ENCODE measurements around the gene GP1BA.

The GP1BA gene

DNA sequence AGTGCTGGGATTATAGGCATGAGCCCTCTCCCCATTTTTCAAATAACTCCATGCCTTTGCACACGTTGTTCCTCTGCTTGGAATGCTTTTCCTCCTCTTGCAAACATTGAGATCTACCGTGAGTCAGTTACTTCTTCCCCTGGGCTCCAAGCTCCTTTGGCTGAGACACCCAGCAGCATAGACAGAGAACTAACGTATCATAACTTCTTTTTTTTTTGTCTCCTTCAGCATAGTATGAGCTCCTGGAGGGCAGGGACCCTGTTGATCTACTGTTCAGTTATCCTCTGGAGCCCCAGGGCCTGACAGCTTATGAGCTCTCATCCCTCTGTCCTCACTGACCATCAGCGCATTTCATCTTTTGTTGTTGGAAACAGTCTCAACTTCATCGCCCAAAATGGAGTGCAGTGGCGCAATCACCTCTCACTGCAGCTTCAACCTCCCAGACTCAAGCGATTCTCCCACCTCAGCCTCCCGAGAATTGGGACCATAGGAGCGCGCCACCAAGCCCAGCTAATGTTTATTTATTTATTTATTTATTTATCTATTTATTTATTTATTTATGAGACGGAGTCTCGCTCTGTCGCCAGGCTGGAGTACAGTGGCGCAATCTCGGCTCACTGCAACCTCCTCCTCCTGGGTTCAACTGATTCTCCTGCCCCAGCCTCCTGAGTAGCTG lies 33.4 kb downstream of the GP1BA start:
- Histone ChIP-seq H3K9ac (ENCODE audit: low read depth, low read length) (no peak overlapping the region), H3K36me3 (ENCODE audit: control insufficient read depth, insufficient read depth, low read length) (peaks cover 8% of the 10 kb centered on the region), H3K27me3 (ENCODE audit: control insufficient read depth, insufficient read depth, low read length) (no peaks in the 10 kb centered on the region), H3K9me3 (ENCODE audit: control insufficient read depth, insufficient read depth, low read length) (no peaks in the 10 kb centered on the region), H3K4me1 (ENCODE audit: control insufficient read depth, insufficient read depth, low read length) (peaks cover 10% of the 10 kb centered on the region), H3K4me3 (ENCODE audit: low read depth, low read length) (no peak overlapping the region)

DNA sequence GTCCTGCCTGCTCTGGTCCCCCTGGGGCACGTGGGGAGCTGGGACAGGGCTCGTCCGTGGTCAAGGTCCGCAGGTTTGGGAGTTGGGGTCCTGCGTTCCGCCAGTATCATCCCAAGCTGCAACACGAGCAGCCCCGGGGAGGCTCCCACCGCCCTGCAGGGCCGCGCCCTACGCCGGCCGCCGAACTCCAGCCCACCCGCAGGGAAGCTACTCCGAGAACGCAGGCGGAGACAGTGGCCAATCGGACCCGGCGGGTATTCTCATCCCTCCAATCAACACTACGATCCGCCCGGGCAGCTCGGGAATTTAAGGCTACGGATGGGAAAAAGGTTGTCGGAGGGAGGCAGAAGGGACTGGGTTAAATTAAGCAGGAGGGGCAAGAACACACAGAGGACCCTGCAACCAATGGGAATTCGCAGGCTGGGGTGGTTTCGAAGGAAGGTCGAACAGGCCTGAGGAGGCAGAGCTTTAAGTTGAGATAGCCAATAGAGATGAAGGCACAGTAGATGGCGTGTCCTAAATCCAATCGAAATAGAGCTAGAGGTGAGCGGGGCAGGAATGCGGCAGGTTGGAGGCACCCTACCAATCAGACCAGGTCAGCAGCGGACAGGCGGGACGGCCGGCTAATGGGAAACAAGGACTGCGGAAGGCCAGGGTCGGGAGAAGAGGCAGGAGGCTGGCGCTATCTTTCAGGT lies 34.9 kb downstream of the GP1BA start:
- Histone ChIP-seq H3K36me3 (ENCODE audit: control insufficient read depth, insufficient read depth, low read length) (peaks cover 8% of the 10 kb centered on the region), H3K9ac (ENCODE audit: low read depth, low read length) (peak overlapping the region; percentile 90)

DNA sequence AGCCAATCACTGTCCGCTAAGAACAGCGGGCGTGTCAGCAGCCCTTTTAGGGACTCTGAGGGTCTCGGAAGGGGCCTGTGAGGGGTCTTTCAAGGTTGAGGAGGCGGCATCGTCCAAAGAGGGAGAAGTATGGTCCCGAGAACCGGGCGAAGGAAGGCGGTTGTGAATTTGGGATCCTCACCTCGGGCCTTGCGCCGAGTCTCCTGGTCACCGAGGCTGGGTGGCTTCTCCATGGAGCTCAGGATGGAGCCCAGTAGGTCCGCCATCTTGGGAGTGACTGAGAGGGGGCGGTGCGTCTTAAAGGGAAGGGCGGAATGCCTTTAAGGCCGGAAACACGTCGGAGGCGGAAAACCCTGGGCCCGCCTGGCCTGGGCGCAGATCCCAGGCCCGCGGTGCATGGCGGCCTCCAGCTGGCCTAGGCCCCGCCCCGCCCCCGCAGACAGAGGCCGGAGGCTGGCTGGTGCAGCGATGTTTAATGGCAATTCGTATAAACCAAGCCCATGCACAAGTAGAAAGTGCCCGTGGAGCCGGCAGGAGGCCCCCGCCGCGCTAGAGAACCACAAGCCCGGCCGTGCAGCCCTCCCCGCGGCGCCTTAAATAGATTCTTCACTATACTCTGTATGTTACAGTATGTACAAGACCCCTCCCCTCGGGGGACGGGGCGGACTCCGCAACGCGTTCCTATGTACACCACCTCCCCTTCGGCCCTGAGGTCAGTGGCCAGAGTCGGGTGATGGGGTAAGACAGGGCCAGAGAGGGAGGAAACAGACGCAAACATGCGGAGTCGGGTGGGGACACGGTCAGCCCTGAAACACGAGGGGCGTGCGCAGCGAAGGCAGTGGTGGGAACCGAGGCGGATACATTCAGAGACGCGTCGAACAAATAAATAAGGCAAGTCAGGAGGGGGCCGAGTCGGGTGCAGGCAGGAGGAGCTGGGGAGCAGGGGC lies 35.7 kb downstream of the GP1BA start, which contains the start of gene SPAG7:
Gene SPAG7, minus strand, starts transcription at position 279 of the 947 bp plus-strand sequence. Its CDS starts 13 bp downstream, at position 266.
- Histone ChIP-seq H3K9ac (ENCODE audit: low read depth, low read length) (peak within 1 kb of the TSS; percentile 90), H3K4me3 (ENCODE audit: low read depth, low read length) (peak within 1 kb of the TSS; percentile 97), H3K36me3 (ENCODE audit: control insufficient read depth, insufficient read depth, low read length) (peaks cover 12% of the 10 kb centered on the region), H3K27me3 (ENCODE audit: control insufficient read depth, insufficient read depth, low read length) (no peaks in the 10 kb centered on the region), H3K9me3 (ENCODE audit: control insufficient read depth, insufficient read depth, low read length) (no peaks in the 10 kb centered on the region), H3K4me1 (ENCODE audit: control insufficient read depth, insufficient read depth, low read length) (peaks cover 8% of the 10 kb centered on the region)

More for the DNA sequence above, 34.9 kb downstream of the GP1BA start:
- peaks cover 8% of the 10 kb centered on the region for H3K4me1 ChIP-seq (ENCODE audit: control insufficient read depth, insufficient read depth, low read length)
- H3K4me3 ChIP-seq (ENCODE audit: low read depth, low read length) = peak overlapping the region; percentile 97
- H3K9me3 ChIP-seq (ENCODE audit: control insufficient read depth, insufficient read depth, low read length) = no peaks in the 10 kb centered on the region
- no peaks in the 10 kb centered on the region for H3K27me3 ChIP-seq (ENCODE audit: control insufficient read depth, insufficient read depth, low read length)

DNA sequence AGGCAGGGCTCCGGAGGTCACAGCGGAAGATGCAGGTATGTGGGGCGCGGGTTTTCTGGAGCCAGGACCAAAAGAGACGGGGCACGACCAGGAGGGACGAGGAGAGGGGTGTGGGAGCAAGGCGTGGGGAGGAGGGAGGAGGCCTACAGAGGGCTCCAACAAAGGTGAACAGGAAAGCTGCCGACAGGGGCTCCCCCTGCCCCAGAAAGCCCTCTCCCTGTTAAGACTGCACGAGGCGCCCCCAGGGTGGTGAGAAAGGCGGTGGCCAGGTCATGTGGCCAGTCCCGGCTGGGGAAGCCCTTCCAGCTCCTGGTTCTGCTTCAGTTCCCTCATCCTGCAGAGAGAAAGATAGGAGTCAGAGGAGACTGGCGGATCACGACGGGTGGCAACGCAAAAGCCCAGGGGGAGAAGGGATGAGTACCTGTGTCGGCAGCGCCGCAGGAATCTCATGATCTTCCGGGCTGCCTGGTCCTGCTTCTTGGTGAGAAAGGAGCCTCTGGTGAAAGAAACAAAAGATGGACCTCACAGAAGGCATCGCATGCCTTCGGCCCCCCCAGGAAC lies 36.5 kb downstream of the GP1BA start:
- peaks cover 8% of the 10 kb centered on the region for H3K4me1 ChIP-seq (ENCODE audit: control insufficient read depth, insufficient read depth, low read length)
- no peaks in the 10 kb centered on the region for H3K27me3 ChIP-seq (ENCODE audit: control insufficient read depth, insufficient read depth, low read length)
- H3K9me3 ChIP-seq (ENCODE audit: control insufficient read depth, insufficient read depth, low read length) = no peaks in the 10 kb centered on the region
- H3K9ac ChIP-seq (ENCODE audit: low read depth, low read length) = peak overlapping the region; percentile 81
- H3K36me3 ChIP-seq (ENCODE audit: control insufficient read depth, insufficient read depth, low read length) = peaks cover 14% of the 10 kb centered on the region
- peak overlapping the region; percentile 97 for H3K4me3 ChIP-seq (ENCODE audit: low read depth, low read length)

DNA sequence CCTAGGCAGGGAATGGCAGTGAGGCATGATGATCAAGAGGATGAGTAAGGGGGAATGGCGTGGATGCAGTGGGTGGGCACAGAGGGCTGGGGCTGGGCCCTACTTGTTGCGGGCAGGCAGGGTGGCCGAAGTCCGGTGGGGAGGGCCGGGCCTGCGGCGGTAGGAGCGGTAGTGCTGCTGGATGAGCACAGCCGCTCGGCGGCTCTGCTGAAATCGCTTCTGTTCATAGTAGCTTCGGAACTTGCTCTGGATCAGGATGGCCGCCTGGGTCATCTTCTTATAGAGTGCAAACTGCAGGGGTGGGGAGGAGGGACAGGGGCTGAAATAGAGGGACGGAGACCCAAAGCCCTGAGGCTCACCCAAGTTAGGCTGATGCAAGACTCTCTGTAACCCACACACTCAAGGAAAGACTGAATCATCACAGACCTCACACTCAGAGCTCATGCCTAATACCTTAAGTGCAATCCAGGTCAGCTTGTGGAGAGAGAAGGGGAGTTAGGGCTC lies 37.0 kb downstream of the GP1BA start:
- peak overlapping the region; percentile 81 for H3K9ac ChIP-seq (ENCODE audit: low read depth, low read length)
- no peaks in the 10 kb centered on the region for H3K9me3 ChIP-seq (ENCODE audit: control insufficient read depth, insufficient read depth, low read length)
- H3K4me1 ChIP-seq (ENCODE audit: control insufficient read depth, insufficient read depth, low read length) = peaks cover 8% of the 10 kb centered on the region
- peak overlapping the region; percentile 97 for H3K4me3 ChIP-seq (ENCODE audit: low read depth, low read length)
- H3K27me3 ChIP-seq (ENCODE audit: control insufficient read depth, insufficient read depth, low read length) = peaks cover 1% of the 10 kb centered on the region
- peaks cover 14% of the 10 kb centered on the region for H3K36me3 ChIP-seq (ENCODE audit: control insufficient read depth, insufficient read depth, low read length)

DNA sequence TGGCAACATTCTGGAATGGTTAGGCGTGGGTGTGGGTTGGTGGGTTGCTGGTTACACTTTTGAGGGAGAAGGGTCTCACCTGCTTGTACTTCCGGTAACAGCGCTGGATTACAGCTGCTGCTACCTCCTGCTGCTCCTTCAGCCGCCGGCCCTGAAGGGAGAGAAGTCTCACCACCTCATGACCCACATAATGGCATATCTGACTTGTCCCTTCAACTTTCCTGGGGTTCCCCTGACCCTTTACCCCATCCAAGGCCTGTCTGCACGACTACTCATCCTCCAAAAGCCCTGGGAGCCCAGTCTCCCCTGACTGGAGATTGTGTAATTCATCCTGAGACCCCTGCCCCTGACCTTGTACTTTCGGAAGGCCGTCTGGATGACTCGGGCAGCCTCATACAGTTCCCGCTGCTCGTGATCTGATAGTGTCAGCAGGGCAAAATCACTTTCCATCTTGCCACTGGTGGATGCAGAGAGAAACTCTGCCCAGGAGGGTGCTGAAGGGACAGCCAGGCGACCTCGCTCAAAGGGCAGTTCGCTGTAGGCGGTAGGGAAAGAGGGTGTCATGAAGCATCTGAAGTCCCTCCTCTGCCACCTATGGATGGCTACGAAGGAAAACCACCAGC lies 37.6 kb downstream of the GP1BA start:
- Histone ChIP-seq H3K4me3 (ENCODE audit: low read depth, low read length) (peak overlapping the region; percentile 97), H3K4me1 (ENCODE audit: control insufficient read depth, insufficient read depth, low read length) (peaks cover 8% of the 10 kb centered on the region), H3K36me3 (ENCODE audit: control insufficient read depth, insufficient read depth, low read length) (peaks cover 14% of the 10 kb centered on the region), H3K9me3 (ENCODE audit: control insufficient read depth, insufficient read depth, low read length) (no peaks in the 10 kb centered on the region), H3K9ac (ENCODE audit: low read depth, low read length) (peak overlapping the region; percentile 81), H3K27me3 (ENCODE audit: control insufficient read depth, insufficient read depth, low read length) (peaks cover 6% of the 10 kb centered on the region)

DNA sequence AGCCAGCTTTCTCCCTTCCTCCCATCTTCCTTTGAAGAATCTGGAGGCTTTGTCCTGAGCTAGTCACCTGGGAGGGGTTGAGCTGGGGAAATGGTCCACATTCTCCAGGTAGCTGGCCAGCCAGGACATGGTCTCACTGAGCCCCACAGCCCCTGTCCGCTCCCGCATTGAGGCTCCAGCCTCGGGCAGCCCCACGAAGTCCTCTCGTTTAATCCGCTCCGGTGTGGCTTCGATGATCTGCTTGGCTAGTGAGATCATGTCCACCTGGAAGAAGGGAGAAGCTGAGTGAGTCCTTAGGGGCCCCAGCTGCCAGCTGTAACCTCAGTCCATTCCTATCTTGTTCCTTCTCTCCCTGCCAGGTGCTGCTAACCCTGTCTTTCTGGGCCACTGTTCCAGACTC lies 38.2 kb downstream of the GP1BA start:
- Histone ChIP-seq H3K36me3 (ENCODE audit: control insufficient read depth, insufficient read depth, low read length) (peaks cover 14% of the 10 kb centered on the region), H3K4me1 (ENCODE audit: control insufficient read depth, insufficient read depth, low read length) (peaks cover 8% of the 10 kb centered on the region), H3K9me3 (ENCODE audit: control insufficient read depth, insufficient read depth, low read length) (no peaks in the 10 kb centered on the region), H3K9ac (ENCODE audit: low read depth, low read length) (no peak overlapping the region), H3K27me3 (ENCODE audit: control insufficient read depth, insufficient read depth, low read length) (peaks cover 6% of the 10 kb centered on the region), H3K4me3 (ENCODE audit: low read depth, low read length) (no peak overlapping the region)

DNA sequence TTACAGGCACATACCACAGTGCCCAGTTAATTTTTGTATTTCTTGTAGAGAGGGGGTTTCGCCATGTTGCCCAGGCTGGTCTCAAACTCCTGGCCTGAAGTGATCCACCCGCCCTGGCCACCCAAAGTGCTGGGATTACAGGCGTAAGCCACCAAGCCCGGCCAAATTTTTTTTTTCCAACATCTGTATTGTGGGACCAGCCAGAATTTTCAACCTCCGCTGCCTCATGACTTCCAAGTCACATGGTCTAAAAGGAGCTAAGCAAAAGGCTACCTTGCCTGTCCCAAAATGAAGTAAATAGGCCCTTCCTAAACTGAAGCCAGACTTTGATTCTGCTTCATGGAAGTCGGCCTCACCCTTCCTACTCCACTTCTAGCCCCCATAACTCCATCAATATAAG lies 39.7 kb downstream of the GP1BA start:
- Histone ChIP-seq H3K36me3 (ENCODE audit: control insufficient read depth, insufficient read depth, low read length) (peaks cover 10% of the 10 kb centered on the region), H3K9ac (ENCODE audit: low read depth, low read length) (no peak overlapping the region), H3K4me3 (ENCODE audit: low read depth, low read length) (no peak overlapping the region), H3K27me3 (ENCODE audit: control insufficient read depth, insufficient read depth, low read length) (peaks cover 9% of the 10 kb centered on the region), H3K9me3 (ENCODE audit: control insufficient read depth, insufficient read depth, low read length) (no peaks in the 10 kb centered on the region), H3K4me1 (ENCODE audit: control insufficient read depth, insufficient read depth, low read length) (peaks cover 8% of the 10 kb centered on the region)

DNA sequence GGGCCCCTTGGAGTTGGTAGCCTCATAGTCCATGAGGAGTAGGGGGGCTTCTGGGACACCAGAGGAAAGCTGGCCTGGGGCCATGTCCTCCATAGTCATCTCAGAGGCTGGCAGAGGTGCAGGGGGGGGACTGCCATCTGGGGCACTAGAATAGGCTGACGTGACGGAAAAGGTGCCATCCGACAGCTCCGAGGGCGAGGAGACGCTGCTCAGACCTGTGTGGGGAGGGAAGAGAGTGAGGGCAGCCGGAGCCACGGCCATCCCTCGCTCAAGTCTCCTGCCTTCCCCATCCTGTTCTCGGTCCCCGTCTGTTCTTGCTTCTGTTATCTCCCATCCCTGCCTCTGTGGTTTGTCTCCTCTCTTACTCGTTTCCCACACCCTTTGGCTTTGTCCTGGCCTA lies 40.2 kb downstream of the GP1BA start:
- Histone ChIP-seq H3K9ac (ENCODE audit: low read depth, low read length) (peak overlapping the region; percentile 8), H3K4me1 (ENCODE audit: control insufficient read depth, insufficient read depth, low read length) (peaks cover 8% of the 10 kb centered on the region), H3K9me3 (ENCODE audit: control insufficient read depth, insufficient read depth, low read length) (no peaks in the 10 kb centered on the region), H3K36me3 (ENCODE audit: control insufficient read depth, insufficient read depth, low read length) (peaks cover 10% of the 10 kb centered on the region), H3K27me3 (ENCODE audit: control insufficient read depth, insufficient read depth, low read length) (peaks cover 9% of the 10 kb centered on the region), H3K4me3 (ENCODE audit: low read depth, low read length) (no peak overlapping the region)

DNA sequence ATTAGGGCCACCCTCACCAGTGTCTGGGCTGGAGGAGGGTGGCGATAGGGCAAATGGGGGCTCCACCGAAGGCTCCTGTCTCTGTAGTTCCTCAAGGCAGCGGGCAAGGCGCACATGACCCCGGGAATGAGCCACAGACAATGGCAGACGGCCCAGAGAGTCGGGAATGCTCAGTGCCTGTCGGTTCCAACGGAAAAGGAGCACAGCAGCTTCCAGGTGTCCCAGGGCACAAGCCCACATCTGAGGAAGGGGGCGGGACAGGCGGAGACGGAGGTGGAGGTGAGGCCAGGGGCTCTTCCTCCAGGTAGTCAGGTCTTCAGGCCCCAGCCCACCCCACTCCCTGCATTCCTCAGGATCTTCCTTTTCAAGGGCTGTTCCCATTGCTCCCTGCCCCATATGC lies 40.7 kb downstream of the GP1BA start:
- H3K4me1 ChIP-seq (ENCODE audit: control insufficient read depth, insufficient read depth, low read length) = peaks cover 8% of the 10 kb centered on the region
- peaks cover 13% of the 10 kb centered on the region for H3K27me3 ChIP-seq (ENCODE audit: control insufficient read depth, insufficient read depth, low read length)
- peaks cover 12% of the 10 kb centered on the region for H3K36me3 ChIP-seq (ENCODE audit: control insufficient read depth, insufficient read depth, low read length)
- no peak overlapping the region for H3K4me3 ChIP-seq (ENCODE audit: low read depth, low read length)
- no peaks in the 10 kb centered on the region for H3K9me3 ChIP-seq (ENCODE audit: control insufficient read depth, insufficient read depth, low read length)
- no peak overlapping the region for H3K9ac ChIP-seq (ENCODE audit: low read depth, low read length)

Measured in iPS-15b (cell line).